KG1 (cell line): ENCODE results near the gene IGSF23.

Source experiments
- DNase-seq: peaks from one replicate; lab custom pipeline; 2025; lab: John Stamatoyannopoulos, UW

Gene IGSF23, protein sequence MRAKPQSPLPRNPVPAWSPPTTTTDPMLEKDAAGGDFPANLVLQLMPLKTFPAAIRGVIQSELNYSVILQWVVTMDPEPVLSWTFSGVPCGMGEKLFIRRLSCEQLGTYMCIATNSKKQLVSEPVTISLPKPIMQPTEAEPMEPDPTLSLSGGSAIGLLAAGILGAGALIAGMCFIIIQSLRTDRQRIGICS

GRCh38 chr19:44613295-44614178 is at the start of gene IGSF23:
Gene IGSF23, plus strand, starts transcription at chr19:44613563. Its CDS starts 83 bp downstream, at chr19:44613646.
- no peak for DNase-seq

GRCh38 chr19:44566984-44567383 is 46.4 kb upstream of the IGSF23 start:
- no peak for DNase-seq

DNA sequence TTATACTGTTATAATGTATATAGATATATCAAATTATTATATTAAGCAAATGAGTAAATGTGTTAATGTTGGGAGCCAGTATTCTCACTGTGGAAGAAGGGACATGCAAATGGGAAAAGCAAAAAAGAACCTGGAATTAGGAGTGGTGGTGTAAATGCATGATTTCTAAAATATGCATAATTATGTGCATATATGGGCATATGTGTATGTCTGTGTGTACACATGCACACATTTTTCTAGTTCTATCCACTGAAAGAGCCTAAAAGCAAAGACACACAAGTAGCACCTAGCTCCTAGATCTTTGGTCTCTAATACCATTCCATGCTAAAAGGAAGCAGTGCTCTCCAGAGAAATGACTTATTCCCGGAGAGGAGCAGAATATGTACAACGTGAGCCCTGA is 45.6 kb upstream of the IGSF23 start:
- no peak for DNase-seq

DNA sequence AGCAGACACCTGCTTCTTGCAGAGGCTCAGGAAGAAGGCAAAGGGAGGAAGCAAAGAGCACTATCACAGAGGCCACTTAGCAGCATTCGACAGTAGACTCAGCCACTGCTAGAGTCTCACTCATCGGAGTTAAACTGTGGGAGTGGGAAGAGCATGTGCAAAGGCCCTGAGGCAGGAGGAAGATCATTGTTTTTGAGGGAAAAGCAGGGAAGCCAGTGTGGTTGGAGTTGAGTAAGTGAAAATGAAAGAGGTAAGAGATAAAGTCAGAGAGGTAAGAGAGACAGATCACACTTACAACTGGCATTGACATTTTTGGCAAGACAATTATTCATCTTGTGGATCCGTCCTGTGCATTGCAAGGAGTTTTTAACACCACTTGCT is 42.8 kb upstream of the IGSF23 start:
- no peak for DNase-seq

- DNase-seq, result peak; percentile 83
Measured at GRCh38 chr19:44570984-44571684, 42.2 kb upstream of the IGSF23 start.

DNA sequence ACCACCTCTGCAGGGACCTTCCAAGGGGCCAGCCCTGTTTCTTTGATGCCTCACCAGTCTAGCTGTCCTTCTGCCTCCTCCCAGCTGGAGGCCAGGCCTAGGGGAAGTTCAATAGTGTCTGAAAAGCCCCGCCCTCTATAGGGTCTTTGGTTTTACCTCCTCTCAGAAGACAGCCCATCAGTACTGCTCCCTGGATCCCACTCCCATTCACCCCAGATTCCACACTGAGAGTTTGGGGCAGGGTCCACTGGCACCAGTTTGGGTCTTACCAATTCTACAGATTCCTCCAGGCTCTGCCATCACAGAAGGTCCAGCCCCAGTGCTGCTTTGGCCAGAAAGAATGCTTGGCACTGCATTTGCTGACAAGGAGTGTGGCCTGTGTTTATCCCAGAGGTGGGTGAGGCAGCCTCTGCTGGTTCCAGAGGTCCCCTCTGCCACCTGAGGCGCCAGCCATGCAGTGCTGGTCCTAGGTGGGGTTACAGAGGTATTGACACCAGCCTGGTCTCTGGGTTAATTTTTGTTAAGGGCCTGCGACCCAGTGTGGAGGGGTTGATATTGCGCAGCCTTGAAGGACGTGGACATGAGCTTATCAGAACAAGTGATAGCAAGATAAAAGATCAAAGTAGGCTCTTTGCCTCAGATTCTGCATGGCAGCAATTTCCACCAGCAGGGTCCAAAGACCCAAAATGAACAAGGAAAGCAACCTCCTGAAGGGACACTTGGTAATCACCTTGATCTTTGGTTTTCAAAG is 41.4 kb upstream of the IGSF23 start:
- no peak for DNase-seq

DNA sequence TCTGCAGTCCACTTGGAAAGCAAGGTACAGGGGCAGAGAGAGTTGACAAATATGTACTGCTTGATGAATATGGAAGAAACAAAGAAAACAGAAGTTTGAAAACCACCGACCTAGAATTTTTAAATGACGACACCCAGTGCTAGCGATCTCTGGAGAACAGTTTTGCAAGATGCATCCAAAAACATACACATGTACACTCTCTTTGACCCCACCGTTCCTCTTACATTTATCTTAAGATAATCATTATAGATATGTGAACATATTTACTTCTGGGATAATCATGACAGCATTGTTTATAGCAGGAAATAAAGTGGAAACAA is 40.8 kb upstream of the IGSF23 start:
- no peak for DNase-seq

DNA sequence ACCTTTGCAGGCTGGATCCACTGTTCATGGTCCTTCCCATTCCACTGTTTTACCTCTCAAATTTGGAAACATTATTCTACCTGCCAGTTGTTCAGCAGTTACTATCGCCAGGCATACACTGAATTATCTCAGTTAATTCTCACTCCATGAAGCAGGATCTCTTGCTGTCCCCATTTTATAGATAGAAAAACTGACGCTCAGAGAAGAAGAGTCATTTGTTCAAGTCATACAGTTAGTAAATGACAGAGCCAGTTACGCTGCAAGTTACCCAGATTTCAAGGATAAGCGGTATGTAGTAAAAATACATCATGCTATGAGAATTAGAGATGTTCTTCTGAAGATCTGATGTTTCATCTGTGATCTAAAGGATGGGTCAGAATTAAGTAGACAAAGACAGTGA is 40.2 kb upstream of the IGSF23 start:
- DNase-seq, result no peak

DNA sequence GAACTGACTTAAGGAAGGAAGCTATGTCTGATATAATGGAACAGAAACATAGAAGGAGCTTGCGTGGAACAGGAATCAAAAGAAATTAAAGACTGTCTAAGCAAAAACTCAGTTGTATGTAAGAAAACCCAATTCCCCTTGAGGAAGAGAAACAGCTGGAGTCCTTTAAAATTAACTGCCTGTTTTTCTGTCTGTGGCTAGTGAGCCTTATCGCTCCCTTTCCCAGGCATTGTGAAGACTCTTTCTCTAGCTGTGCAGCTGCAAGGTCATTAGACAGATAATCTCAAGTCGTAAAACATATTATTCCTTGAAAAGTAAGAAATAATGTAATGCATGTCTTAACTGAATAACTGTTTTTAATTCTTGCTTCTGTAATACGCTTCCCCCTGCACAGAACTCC is 39.7 kb upstream of the IGSF23 start:
- no peak for DNase-seq

DNA sequence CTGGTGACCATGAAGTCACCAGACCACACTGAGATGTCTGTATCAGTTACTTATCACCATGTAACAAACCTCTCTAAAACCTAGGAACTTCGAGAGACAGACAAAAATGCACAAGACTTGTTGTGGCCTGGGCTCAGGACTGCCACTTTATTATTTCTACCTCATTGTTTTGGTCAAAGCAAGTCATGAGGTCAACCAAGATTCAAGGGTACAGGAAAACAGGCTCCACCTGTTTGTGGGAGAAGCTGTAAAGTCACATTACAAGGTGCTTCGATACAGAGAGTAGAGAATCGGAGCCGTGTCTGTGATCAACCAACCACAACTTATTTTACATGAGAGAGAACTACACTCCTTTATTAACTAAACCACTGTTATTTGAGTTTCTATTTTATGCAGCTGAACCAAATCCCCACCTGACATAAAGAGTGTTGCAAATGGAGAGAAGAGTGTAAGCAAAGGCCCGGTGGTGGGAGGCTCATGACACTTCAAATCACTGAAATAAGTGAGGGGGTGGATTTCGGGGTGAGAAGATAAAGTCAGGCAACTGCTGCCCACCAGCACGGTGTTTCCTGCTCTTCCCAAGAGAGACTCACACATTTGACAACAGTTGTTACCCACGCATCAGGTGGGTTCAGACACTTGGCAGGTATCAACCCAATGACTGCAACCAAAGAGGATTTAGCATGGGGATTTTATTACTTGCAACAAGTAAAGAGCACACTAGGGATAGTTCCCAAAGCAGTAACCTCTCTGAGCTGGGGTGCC is 39.0 kb upstream of the IGSF23 start:
- DNase-seq, result no peak

DNA sequence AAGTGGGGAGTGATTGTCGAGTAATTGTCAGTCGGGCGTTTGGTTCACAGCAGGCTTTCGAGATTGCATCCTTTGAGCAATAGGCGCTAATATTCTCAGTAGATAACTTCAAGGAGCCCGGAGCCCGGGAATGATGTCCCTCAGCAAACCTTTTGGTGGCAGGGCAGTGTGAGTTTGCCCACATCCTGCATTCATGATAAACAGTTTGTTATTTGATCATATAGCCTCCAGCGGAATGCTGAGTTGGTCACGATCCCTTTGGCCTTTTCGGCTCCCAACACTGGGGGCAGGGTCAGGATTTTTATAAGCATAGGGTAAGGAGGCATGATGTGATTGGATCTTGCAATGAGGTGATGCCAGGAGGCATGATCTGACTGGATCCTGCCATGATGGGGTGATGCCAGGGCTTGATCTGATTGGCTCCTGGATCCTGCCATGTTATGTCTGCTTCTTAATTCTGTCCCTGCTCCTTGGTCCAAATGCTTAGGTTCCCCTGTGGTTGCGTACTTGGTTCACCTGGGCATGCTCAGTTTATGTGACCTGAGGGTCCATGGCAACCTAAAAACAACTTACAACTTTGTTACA is 38.2 kb upstream of the IGSF23 start:
- no peak for DNase-seq

DNA sequence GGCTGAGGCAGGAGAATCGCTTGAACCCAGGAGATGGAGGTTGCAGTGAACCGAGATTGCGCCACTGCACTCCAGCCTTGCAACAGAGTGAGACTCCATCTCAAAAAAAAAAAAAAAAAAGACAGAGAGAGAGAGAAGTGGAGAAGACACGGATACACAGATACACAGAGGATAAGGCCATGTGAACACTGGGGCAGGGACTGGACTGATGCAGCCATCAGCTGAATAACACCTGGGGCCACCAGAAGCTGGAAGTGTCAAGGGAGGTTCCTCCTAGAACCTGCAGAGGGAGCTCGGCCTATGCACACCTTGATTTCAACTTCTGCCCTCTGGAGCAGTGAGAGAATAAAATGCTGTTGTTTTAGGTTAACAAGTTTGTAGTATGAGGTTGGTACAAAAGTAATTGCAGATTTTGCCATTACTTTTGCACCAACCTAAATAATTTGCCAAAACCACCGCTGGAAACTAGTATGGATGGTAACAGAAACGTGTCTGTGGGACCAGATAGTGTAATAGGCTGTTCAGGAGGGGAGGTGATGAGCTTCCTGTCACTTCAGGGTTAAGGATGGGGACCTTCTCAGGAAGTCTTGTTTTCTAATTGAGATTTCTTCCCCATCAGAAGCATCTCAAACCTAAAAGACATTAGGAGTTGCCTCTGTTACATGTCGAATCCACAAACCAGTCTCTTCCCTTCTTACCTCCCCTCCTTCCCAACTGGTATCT is 36.4 kb upstream of the IGSF23 start:
- DNase-seq, result no peak

DNA sequence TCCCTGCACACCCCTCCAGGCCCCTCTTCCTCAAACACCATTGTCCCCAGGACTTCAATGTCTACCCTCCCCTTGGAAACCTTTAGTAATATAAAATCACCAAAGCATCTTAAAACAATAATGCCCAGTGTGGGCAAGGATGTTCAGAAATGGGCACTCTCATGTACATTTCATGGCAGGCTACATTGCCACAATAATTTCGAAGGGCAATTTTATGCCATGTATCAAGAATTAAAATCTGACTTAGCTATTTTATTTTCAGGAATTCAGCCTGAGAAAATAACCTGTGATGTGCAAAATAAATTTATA is 35.8 kb upstream of the IGSF23 start:
- no peak for DNase-seq

DNA sequence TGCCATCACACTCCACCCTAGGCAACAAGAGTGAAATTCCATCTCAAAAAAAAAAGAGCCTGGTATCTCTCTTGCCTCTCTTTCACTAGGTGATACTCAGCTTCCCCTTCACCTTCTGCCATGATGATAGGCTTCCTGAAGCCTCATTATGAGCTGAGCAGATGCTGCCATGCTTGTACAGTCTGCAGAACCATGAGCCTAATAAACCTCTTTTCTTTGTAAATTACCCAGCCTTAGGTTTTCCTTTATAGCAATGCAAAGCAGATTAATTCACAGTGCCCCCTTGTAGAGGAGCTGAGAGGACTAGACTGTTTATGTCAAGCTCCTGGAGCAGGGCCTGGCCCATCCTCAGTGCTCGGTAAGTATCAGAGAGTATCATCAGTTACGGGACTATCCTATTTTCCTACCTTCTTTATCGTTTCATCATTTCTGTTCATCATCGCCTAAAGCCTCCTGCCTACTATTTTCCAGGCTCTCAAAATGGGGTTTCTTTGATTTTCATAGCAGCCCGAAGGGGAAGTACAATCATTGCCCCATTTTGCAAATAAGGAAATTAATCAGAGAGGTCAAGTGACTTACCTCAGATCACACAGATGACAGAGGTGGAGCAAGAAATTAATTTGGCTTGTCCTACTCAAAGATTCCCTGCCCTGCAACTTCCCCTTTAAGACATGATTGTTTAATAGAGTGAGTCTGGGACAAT is 33.5 kb upstream of the IGSF23 start:
- no peak for DNase-seq

DNA sequence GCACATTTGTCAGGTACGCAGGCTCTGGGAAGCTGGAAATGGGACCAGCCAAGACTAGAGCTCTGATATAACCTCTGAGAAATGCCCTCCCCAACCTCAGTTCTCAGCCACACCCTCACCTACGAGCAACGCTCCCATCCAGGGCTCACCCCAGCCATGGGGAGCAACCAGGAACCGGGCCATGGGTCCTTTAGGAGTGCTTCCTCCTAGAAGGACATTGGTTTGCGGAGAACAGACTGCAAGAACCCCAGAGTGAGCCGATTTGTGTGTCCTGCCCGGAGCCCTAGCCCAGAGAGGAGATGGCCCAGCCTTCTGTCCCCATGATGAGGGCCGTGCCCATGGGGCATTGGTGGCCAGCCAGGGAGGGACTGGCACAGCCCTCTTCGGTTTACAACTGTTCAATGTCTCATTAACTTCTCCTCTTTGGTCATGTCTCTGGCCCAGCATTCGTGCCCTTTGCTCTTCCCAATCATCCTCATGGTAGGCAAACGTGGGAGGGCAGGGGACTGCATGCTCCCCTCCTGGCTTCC is 32.9 kb upstream of the IGSF23 start:
- DNase-seq, result no peak

DNA sequence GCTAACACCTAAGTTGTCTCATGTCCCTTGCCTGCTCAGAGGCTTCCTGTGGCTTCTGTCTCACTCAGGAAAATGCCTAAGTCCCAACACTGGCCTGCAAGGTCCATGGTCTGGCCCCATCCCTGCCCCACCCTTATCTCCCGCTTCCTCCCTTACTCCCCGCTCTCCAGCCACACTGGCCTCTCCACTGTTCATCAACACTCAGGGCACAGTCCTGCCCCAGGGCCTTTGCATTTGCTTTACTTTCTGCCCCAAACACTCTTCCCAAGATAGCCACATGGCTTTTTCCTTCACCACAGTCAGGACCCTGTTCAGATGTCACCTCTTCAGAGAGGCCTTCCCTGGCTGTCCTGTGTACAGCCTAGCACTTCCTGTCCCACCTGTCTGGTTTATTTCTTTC is 32.1 kb upstream of the IGSF23 start:
- no peak for DNase-seq

- no peak for DNase-seq
Measured at GRCh38 chr19:44582581-44583265, 30.6 kb upstream of the IGSF23 start.

GRCh38 chr19:44585371-44586133 is 27.8 kb upstream of the IGSF23 start:
- no peak for DNase-seq
